Measurements from ENCODE around the gene NOS1AP.

DNA sequence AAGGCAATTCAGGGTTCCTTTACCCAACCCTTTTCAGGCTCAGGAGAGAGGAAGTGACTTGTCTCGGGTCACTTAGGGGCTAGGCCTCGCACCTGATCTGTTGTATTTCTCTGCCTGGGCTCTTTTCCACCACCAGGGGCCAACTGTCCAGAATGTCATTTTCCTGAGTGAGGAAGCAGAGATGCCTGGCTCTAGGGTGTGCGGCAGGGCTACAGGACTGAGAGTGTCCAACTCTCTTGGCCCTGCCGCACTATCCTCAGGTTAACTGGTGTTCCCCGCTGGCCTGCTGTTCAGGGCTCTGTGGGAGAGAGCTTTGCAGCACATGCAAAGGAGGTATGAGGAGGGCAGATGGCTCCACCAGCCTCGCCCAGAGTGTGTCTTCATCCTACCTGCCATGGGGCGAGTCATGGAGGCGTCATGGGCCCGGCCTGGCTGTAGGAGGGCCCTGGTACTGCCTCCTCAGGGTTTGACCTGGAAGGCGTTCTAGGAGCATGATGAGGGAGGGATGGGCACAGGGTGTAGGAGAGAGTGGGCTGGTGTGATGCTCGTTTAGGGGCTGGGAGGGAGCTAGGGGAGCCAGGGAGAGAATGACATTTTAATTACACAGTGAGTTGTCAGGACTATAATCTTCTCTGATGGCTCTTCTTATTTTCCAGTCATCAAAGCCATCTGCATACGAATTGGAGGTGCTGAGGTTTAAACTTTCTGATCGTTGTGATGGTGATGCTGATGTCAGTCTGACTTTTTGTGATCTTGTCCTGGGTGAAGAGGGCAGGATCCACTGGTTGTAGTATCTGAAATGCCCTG is 128.3 kb downstream of the NOS1AP start:
- TF ChIP-seq MYC (IDR thresholded peaks at IDR 0.05; ENCODE audit: low read depth, low read length), result no peak
- TF ChIP-seq, protein P1, sequence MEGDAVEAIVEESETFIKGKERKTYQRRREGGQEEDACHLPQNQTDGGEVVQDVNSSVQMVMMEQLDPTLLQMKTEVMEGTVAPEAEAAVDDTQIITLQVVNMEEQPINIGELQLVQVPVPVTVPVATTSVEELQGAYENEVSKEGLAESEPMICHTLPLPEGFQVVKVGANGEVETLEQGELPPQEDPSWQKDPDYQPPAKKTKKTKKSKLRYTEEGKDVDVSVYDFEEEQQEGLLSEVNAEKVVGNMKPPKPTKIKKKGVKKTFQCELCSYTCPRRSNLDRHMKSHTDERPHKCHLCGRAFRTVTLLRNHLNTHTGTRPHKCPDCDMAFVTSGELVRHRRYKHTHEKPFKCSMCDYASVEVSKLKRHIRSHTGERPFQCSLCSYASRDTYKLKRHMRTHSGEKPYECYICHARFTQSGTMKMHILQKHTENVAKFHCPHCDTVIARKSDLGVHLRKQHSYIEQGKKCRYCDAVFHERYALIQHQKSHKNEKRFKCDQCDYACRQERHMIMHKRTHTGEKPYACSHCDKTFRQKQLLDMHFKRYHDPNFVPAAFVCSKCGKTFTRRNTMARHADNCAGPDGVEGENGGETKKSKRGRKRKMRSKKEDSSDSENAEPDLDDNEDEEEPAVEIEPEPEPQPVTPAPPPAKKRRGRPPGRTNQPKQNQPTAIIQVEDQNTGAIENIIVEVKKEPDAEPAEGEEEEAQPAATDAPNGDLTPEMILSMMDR (IDR thresholded peaks at IDR 0.05; ENCODE audit: extremely low read depth in 1 of 2, insufficient read depth in 1 of 2, low read depth in 1 of 2, low read length in 2 of 2), result peak in 1 of 2 donors; percentile 23
